A673 (cell line): ENCODE data around the gene BANK1. TPM values are rescaled to one million over a fixed set of nuclear protein-coding genes. Genes with fewer than 3 reads are reported as not detected.
"Not testable (repeated sequence)": the region's sequence is repeated elsewhere in the genome, so short reads cannot be mapped to it uniquely, and the experiment has no call there.

ENCODE experiments used
- BruUV-seq: library from RNA; stranded (reverse); fragments of 400-500 nt; replicated peaks from 2 replicates; lab custom pipeline; 2021; lab: Mats Ljungman, UMichigan
- CTCF ChIA-PET: fragments of 300-600 bp; sonication (Branson Sonifier 250); formaldehyde crosslinking; loops from one replicate; lab custom pipeline; 2022; ENCODE audit warnings: antibody characterized with exemption; lab: Charles Lee
- POLR2A ChIA-PET: fragments of 300-600 bp; sonication (Branson Sonifier 250); formaldehyde crosslinking; loops from one replicate; lab custom pipeline; 2022; ENCODE audit warnings: antibody characterized with exemption; ENCODE audit not compliant: low non-redundant PET; lab: Charles Lee
- DNase-seq: peaks from one replicate; pipeline ENCODE4 v3.0.0-alpha.2; 2015; ENCODE audit warnings: low spot score
- H3K27ac ChIP-seq: fragments of 200-600 bp; sonication (generic); 2 replicates; pipeline ENCODE4 v1.5.1; 2016; ENCODE audit warnings: mixed run types, low read depth, mild to moderate bottlenecking, mixed read lengths, antibody characterized with exemption, low read length; ENCODE audit not compliant: poor library complexity, severe bottlenecking
- H3K27me3 ChIP-seq: fragments of 200-600 bp; sonication (generic); replicated peaks from 2 replicates; pipeline ENCODE4 v1.6.1; 2017; ENCODE audit warnings: mixed run types, low read depth, mild to moderate bottlenecking, mixed read lengths, antibody characterized with exemption, low read length; ENCODE audit not compliant: insufficient read depth, poor library complexity
- H3K36me3 ChIP-seq: fragments of 200-600 bp; sonication (generic); 2 replicates; pipeline ENCODE4 v1.6.1; 2016; ENCODE audit warnings: mixed run types, mild to moderate bottlenecking, mixed read lengths, antibody characterized with exemption, low read length; ENCODE audit not compliant: insufficient read depth, poor library complexity, severe bottlenecking
- H3K4me1 ChIP-seq: fragments of 200-600 bp; sonication (generic); 2 replicates; pipeline ENCODE4 v1.6.1; 2017; ENCODE audit warnings: mixed run types, mild to moderate bottlenecking, mixed read lengths, antibody characterized with exemption, low read length; ENCODE audit not compliant: insufficient read depth, poor library complexity, severe bottlenecking
- H3K4me3 ChIP-seq: fragments of 200-600 bp; sonication (generic); 2 replicates; pipeline ENCODE4 v1.5.1; 2016; ENCODE audit warnings: low read depth, mixed run types, mild to moderate bottlenecking, mixed read lengths, low read length; ENCODE audit not compliant: poor library complexity, severe bottlenecking
- H3K9me3 ChIP-seq: fragments of 200-600 bp; sonication (generic); 2 replicates; pipeline ENCODE4 v1.6.1; 2016; ENCODE audit warnings: mixed run types, low read depth, mild to moderate bottlenecking, mixed read lengths, antibody characterized with exemption, low read length; ENCODE audit not compliant: poor library complexity, severe bottlenecking
- CTCF ChIP-seq: fragments of 300-800, 200-600 bp; sonication (generic); conservative IDR thresholded peaks from 2 replicates; pipeline ENCODE4 v1.5.1; 2017; ENCODE audit warnings: low read depth, mild to moderate bottlenecking, antibody characterized with exemption, low read length, moderate library complexity, mixed read lengths
- EZH2 ChIP-seq: fragments of 200-600 bp; sonication (generic); IDR thresholded peaks from 2 replicates; pipeline ENCODE4 v1.6.1; 2017; ENCODE audit warnings: borderline replicate concordance, low read depth, mild to moderate bottlenecking, mixed read lengths, antibody characterized with exemption, low read length; ENCODE audit not compliant: poor library complexity, severe bottlenecking
- intact Hi-C: fragments of 100-400 bp; cut with micrococcal nuclease; formaldehyde crosslinking; loops from one replicate; pipeline ENCODE4 v1.10.0; 2022; ENCODE audit not compliant: unreplicated experiment
- total RNA-seq: library from RNA; stranded (reverse); gene quantifications from 2 replicates; pipeline ENCODE4 v1.2.3, GENCODE V29; 2021

Gene BANK1
- total RNA-seq, 1 experiment from 2014 or later, result not detected

GRCh38 chr4:101886826-101887225 is 96.3 kb downstream of the BANK1 start:
- Histone ChIP-seq H3K27me3 (no peaks in the 10 kb centered on the region), H3K4me3 (no peak overlapping the region), H3K4me1 (no peaks in the 10 kb centered on the region), H3K36me3 (no peaks in the 10 kb centered on the region), H3K27ac (no peak overlapping the region), H3K9me3 (no peaks in the 10 kb centered on the region)
- no TSS peak for BruUV-seq
- DNase-seq, result no peak
- intact Hi-C loops, result no loop called here
- ChIA-PET CTCF (no interaction called here), POLR2A (no interaction called here)
- TF ChIP-seq EZH2 (no peak), CTCF (no peak)

- DNase-seq, result no peak
- no peak overlapping the region for H3K27ac ChIP-seq
- no peak for TF ChIP-seq EZH2
- TF ChIP-seq CTCF, result no peak
- intact Hi-C loops, result no loop called here
- POLR2A ChIA-PET, result no interaction called here
- no peak overlapping the region for H3K4me3 ChIP-seq
- no peaks in the 10 kb centered on the region for H3K27me3 ChIP-seq
- no peaks in the 10 kb centered on the region for H3K36me3 ChIP-seq
- BruUV-seq, result no TSS peak
- no peaks in the 10 kb centered on the region for H3K4me1 ChIP-seq
- H3K9me3 ChIP-seq, result no peaks in the 10 kb centered on the region
- CTCF ChIA-PET, result no interaction called here
Measured at GRCh38 chr4:101888472-101888871, 97.9 kb downstream of the BANK1 start.

- H3K36me3 ChIP-seq, intact Hi-C loops, H3K9me3 ChIP-seq, H3K4me3 ChIP-seq, H3K27me3 ChIP-seq, CTCF ChIA-PET, H3K27ac ChIP-seq, H3K4me1 ChIP-seq, POLR2A ChIA-PET, BruUV-seq: not testable (repeated sequence)
- DNase-seq, result peak; percentile 52
Measured at GRCh38 chr4:101905527-101905926, 115.0 kb downstream of the BANK1 start.

- no TSS peak for BruUV-seq
- DNase-seq, result no peak
- ChIA-PET POLR2A (no interaction called here), CTCF (no interaction called here)
- Histone ChIP-seq H3K36me3 (no peaks in the 10 kb centered on the region), H3K27ac (no peak overlapping the region), H3K4me1 (no peaks in the 10 kb centered on the region), H3K27me3 (no peaks in the 10 kb centered on the region), H3K4me3 (no peak overlapping the region), H3K9me3 (no peaks in the 10 kb centered on the region)
- intact Hi-C loops, result no loop called here
- TF ChIP-seq EZH2, result no peak
- no peak for TF ChIP-seq CTCF
Measured at GRCh38 chr4:101910786-101911373, 120.3 kb downstream of the BANK1 start.
